Muscle layer of duodenum (tissue), 2 donors: ENCODE data around the gene AR.
"Not testable (repeated sequence)": the region's sequence is repeated elsewhere in the genome, so short reads cannot be mapped to it uniquely, and the experiment has no call there.

ENCODE experiments used
- H3K27ac ChIP-seq: one replicate; pipeline ENCODE4 v1.7.0; 2013; ENCODE audit warnings: mild to moderate bottlenecking, low read length
- H3K27me3 ChIP-seq: one replicate; pipeline ENCODE4 v1.7.0; 2013; ENCODE audit warnings: low read depth, mild to moderate bottlenecking, control low read depth, low read length
- H3K36me3 ChIP-seq, 2 donors: one replicate each; pipeline ENCODE4 v1.7.0; 2013; ENCODE audit warnings: low read length in 2 of 2, control low read depth in 1 of 2, mild to moderate bottlenecking in 1 of 2; ENCODE audit not compliant: insufficient read depth in 2 of 2, control insufficient read depth in 1 of 2
- H3K4me1 ChIP-seq, 2 donors: one replicate each; pipeline ENCODE4 v1.7.0; 2013; ENCODE audit warnings: low read length in 2 of 2, mild to moderate bottlenecking in 2 of 2, control low read depth in 1 of 2, moderate library complexity in 1 of 2; ENCODE audit not compliant: insufficient read depth in 2 of 2, control insufficient read depth in 1 of 2
- H3K4me3 ChIP-seq, 2 donors: one replicate each; pipeline ENCODE4 v1.7.0; 2013; ENCODE audit warnings: low read length in 2 of 2, low read depth in 1 of 2, mild to moderate bottlenecking in 1 of 2
- H3K9me3 ChIP-seq, 2 donors: one replicate each; pipeline ENCODE4 v1.7.0; 2013; ENCODE audit warnings: low read length in 2 of 2, control low read depth in 1 of 2, mild to moderate bottlenecking in 1 of 2; ENCODE audit not compliant: control insufficient read depth in 1 of 2
- donor health status: healthy.

The AR gene

DNA sequence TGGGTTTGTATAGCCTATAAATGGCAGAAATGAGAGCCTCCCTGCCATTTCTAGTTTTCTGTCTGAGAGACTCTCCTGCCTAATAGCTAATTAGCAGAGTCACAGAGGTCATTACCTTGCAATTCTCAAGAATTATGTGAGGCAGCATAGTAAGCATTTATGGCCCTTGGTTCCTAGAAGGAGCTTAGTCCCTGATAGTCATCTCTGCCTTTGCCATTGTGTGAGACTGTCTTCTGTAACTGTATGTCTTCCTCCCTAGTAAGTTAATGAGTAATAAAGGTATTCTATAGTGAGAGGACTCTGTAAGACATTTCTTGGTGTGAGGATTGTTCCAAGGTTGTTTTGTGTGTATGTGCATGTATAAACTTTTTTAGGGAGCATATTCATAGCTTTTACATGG is 108.7 kb downstream of the AR start:
- H3K27ac ChIP-seq, result no peak overlapping the region
- no peaks in the 10 kb centered on the region for H3K36me3 ChIP-seq
- no peak overlapping the region for H3K4me3 ChIP-seq
- H3K9me3 ChIP-seq, result no peaks in the 10 kb centered on the region
- H3K4me1 ChIP-seq, result no peaks in the 10 kb centered on the region
- no peaks in the 10 kb centered on the region for H3K27me3 ChIP-seq

GRCh38 chrX:67654301-67654700 is 110.5 kb downstream of the AR start:
- Histone ChIP-seq H3K9me3 (no peaks in the 10 kb centered on the region), H3K36me3 (no peaks in the 10 kb centered on the region), H3K27ac (no peak overlapping the region), H3K27me3 (no peaks in the 10 kb centered on the region), H3K4me1 (no peaks in the 10 kb centered on the region), H3K4me3 (no peak overlapping the region)

DNA sequence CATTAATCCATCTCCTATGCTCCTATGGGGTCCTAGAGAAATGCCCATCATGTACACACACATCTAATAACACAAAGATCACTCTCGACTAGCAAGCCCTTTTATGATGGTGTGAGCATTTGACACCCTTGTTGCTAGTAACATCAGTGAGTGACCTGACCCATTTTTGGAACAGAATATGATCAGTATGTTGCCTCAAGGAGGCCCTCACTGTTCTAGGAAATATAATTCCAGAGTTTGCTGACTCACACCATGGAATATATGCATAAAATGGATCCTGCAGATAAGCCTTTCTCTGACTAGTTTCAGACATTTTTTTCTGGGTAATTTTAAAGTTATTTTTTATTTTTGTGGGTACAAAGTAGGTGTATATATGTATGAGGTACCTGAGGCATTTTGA is 121.8 kb downstream of the AR start:
- Histone ChIP-seq H3K9me3 (no peaks in the 10 kb centered on the region), H3K27ac (no peak overlapping the region), H3K4me3 (no peak overlapping the region), H3K27me3 (no peaks in the 10 kb centered on the region), H3K36me3 (no peaks in the 10 kb centered on the region), H3K4me1 (no peaks in the 10 kb centered on the region)

DNA sequence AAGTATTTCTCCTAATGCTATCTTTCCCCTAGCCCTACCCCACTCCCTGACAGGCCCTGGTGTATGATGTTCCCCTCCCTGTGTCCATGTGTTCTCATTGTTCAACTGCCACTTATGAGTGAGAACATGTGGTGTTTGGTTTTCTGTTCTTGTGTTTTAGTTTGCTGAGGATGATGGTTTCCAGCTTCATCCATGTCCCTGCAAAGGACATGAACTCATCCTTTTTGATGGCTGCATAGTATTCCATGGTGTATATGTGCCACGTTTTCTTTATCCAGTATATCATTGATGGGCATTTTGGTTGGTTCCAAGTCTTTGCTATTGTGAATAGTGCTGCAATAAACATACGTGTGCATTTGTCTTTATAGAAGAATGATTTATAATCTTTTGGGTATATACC is 126.9 kb downstream of the AR start:
- H3K4me3 ChIP-seq, H3K4me1 ChIP-seq: not testable (repeated sequence)

DNA sequence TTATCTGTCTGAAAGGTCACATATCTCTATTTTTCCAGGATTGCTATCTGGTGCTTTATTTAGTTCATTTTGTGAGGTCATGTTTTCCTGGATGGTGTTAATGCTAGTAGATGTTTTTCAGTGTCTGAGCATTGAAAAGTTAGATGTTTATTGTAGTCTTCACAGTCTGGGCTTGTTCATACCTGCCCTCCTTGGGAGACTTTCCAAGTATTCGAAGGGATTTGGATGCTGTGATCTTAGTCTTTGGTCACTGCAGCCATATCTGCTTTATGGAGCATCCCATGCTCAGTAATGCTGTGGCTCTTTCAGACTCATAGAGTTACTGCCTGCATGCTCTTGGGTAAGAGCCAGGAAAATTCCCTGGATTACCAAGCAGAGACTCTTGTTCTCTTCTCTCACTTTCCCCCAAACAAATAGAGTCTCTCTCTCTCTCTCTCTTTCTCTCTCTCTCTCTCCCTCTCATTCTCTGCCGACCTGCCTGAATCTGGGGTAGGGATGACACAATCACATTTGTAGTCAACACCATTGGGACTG is 130.0 kb downstream of the AR start:
- no peaks in the 10 kb centered on the region for H3K9me3 ChIP-seq
- H3K4me1 ChIP-seq, result no peaks in the 10 kb centered on the region
- no peaks in the 10 kb centered on the region for H3K27me3 ChIP-seq
- no peak overlapping the region for H3K27ac ChIP-seq
- no peaks in the 10 kb centered on the region for H3K36me3 ChIP-seq
- no peak overlapping the region for H3K4me3 ChIP-seq

More for the DNA sequence above, 126.9 kb downstream of the AR start:
- not testable (repeated sequence) for H3K27me3 ChIP-seq, H3K9me3 ChIP-seq, H3K27ac ChIP-seq, H3K36me3 ChIP-seq

DNA sequence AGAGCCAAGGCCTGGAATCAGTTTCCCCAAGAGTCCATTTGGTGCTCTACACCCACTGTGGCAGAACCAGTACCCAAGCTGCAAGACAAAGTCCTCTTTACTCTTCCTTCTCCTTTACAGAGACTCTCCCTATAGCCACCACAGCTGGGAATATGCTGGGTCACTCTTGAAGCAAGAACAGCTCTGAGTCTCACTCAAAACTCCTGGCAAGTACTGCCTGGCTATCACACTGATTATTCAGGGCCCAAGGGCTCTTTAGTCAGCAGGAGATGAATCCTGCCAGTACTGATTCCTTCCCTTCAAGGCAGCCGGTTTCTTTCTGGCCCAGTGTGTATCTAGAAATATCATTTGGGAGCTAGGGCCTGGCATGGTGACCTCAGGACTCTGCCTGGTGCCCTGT is 130.9 kb downstream of the AR start:
- Histone ChIP-seq H3K27ac (no peak overlapping the region), H3K9me3 (no peaks in the 10 kb centered on the region), H3K36me3 (no peaks in the 10 kb centered on the region), H3K4me3 (no peak overlapping the region), H3K4me1 (no peaks in the 10 kb centered on the region), H3K27me3 (no peaks in the 10 kb centered on the region)

GRCh38 chrX:67684136-67684535 is 140.3 kb downstream of the AR start:
- peaks cover 0 to 5% of the 10 kb centered on the region in 2 donors for H3K36me3 ChIP-seq
- H3K4me3 ChIP-seq, result no peak overlapping the region
- H3K9me3 ChIP-seq, result peaks cover 0 to 5% of the 10 kb centered on the region in 2 donors
- no peaks in the 10 kb centered on the region for H3K27me3 ChIP-seq
- no peak overlapping the region for H3K27ac ChIP-seq
- no peaks in the 10 kb centered on the region for H3K4me1 ChIP-seq

DNA sequence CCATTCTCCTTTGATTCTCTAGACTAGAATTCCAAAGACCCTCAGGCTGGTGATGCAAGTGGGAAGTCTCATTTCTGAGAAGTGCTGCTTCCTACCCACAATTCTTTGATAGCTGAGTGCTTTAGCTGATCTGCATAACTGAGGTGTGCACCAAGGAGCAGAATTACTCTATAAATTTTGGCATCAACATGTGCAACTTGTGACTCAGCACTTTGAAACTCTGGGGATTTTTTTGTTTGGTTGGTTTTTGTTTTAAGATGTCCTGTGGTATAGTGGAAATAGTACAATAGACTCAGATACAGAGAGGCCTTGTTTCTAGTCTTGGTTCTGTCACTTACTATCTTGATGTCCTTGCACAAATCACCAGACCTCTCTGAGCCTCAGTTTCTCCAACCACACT is 148.4 kb downstream of the AR start:
- Histone ChIP-seq H3K4me3 (no peak overlapping the region), H3K9me3 (no peaks in the 10 kb centered on the region), H3K36me3 (no peaks in the 10 kb centered on the region), H3K27ac (no peak overlapping the region), H3K27me3 (no peaks in the 10 kb centered on the region), H3K4me1 (peaks cover 0 to 9% of the 10 kb centered on the region in 2 donors)

GRCh38 chrX:67693928-67694327 is 150.1 kb downstream of the AR start:
- Histone ChIP-seq H3K27me3 (no peaks in the 10 kb centered on the region), H3K36me3 (no peaks in the 10 kb centered on the region), H3K27ac (no peak overlapping the region), H3K4me3 (no peak overlapping the region), H3K9me3 (no peaks in the 10 kb centered on the region), H3K4me1 (peaks cover 0 to 9% of the 10 kb centered on the region in 2 donors)

DNA sequence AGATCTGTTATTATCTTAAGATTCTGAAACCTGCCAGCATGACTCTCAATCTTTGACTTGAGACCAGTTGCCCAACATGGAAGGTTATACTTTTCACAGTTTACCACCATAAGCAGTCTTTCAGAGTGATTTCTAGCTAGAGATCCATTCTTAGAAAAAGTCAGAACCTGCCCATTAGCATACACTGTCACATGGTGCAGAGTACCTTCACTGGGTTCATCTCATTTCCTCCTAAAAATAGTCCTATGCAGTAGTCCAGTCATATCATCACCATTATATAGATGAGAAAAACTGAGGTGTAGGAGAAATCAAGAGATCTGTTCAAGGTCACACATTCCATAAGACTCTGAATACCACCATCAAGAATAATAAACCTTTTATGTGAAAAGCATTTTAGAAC is 153.6 kb downstream of the AR start:
- no peak overlapping the region for H3K4me3 ChIP-seq
- H3K9me3 ChIP-seq, result no peaks in the 10 kb centered on the region
- no peaks in the 10 kb centered on the region for H3K36me3 ChIP-seq
- no peak overlapping the region for H3K27ac ChIP-seq
- H3K4me1 ChIP-seq, result peaks cover 0 to 9% of the 10 kb centered on the region in 2 donors
- H3K27me3 ChIP-seq, result no peaks in the 10 kb centered on the region

DNA sequence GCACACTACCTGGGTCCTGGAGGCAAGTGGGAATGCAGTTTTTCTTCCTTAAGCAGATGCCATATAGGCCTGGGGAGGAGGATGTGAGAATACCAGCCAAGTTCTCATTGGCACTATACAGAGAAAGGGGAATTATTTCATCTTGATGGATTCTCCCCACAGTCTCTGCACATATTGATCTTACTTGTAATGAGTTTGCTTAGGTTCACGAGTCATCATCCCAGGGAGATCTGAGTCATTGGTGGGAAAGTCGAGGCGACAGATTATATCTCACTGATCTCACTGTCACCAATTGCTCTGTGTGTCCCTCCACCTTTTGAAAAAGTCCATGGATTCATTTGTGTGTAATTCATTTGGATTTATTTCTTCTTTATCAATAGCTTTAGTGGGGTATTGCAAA is 156.8 kb downstream of the AR start:
- no peaks in the 10 kb centered on the region for H3K36me3 ChIP-seq

DNA sequence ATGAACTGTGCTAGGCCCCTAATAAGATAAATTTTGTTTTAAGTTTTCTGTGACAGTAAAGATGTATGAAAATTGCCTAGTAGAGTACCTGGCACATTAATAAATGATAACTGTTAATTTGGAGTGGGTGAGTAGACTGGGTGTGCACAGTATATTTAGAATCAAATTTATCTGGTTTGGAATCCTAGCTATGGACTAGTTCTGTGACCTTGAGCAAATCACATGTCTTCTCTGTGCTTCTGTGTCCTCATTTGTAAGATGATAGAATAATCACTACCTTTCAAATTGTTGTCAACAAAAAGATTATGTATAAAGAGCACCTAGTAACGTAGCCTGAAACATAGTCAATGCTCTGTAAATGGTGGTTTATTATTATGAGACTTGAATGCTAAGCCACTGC is 170.2 kb downstream of the AR start:
- Histone ChIP-seq H3K4me3 (no peak overlapping the region), H3K9me3 (no peaks in the 10 kb centered on the region), H3K27ac (no peak overlapping the region), H3K4me1 (peaks cover 0 to 2% of the 10 kb centered on the region in 2 donors), H3K36me3 (no peaks in the 10 kb centered on the region), H3K27me3 (no peaks in the 10 kb centered on the region)

More for the DNA sequence above, 156.8 kb downstream of the AR start:
- H3K27me3 ChIP-seq, result no peaks in the 10 kb centered on the region
- H3K27ac ChIP-seq, result no peak overlapping the region
- no peak overlapping the region for H3K4me3 ChIP-seq
- no peaks in the 10 kb centered on the region for H3K9me3 ChIP-seq
- peaks cover 0 to 7% of the 10 kb centered on the region in 2 donors for H3K4me1 ChIP-seq
